OCI-M1 (cell line): Measurements from ENCODE around the gene CALY.
A peak's percentile ranks its signal among the peaks of the same experiment; 100 is the strongest.

ENCODE experiments used
- DNase-seq: peaks from one replicate; lab custom pipeline; 2025; lab: John Stamatoyannopoulos, UW

Gene CALY

GRCh38 chr10:133285217-133285616 lies 51.5 kb downstream of the CALY start:
- DNase-seq = no peak

DNA sequence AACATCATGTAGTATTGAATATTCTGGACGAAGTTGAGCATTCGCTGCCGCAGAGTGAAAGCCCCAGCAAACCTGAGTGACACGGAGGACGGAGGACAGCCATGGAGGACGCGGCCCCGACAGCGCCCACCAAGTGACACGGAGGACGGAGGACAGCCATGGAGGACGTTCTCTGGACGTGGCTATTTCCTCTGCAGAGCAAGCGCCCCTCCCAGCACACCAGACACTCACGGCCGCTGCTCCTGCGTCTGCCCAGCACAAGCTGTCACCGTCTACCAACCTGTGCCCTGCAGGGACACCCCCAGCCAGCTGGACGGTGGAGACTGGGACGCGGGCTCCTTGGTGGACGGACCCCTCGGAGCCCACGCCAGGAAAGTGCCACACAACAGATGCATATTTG lies 52.8 kb downstream of the CALY start:
- DNase-seq = no peak

GRCh38 chr10:133282846-133283390 lies 53.8 kb downstream of the CALY start:
- DNase-seq = no peak

- no peak for DNase-seq
Observed at GRCh38 chr10:133281628-133282372, 54.9 kb downstream of the CALY start.

DNA sequence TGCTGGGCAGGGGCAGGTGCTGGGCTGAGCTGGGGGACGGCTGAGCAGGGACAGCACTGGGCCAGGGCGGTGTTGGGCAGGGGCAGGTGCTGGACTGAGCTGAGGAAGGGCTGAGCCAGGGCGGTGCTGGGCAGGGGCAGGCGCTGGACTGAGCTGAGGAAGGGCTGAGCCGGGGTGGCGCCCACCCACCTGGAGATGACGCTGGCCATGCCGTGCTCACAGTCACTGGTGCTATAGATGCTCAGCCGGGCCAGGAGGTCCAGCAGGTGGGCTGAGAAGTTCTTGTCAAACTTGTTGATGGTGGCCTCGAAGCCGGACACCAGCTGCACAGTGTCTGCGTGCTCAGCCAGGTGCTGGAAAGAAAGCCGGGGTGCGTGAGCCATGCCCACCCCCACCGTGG lies 55.6 kb downstream of the CALY start:
- DNase-seq = no peak

DNA sequence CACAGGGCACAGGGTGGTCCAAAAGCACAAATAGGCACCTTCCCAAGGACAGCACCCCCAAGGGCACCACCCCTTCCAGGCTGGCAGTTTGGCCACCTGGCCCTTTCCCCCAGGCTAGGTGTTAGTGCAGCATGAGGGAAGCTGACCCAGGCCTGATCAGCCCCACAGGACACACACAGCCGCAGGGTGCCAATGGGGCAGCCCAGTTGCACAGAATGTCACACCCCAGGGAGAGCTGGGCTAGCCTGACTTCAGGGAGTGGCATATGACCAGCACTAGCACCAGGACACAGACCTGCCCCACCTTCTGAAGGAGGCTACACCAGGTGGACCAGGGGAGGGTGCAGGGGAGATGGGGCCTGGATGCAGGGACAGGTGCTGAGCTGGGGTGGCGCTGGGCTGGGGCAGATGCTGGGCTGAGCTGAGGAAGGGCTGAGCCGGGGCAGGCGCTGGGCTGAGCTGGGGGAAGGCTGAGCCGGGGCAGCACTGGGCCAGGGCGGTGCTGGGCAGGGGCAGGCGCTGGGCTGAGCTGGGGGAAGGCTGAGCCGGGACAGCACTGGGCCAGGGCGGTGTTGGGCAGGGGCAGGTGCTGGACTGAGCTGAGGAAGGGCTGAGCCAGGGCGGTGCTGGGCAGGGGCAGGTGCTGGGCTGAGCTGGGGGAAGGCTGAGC lies 56.2 kb downstream of the CALY start:
- no peak for DNase-seq

DNA sequence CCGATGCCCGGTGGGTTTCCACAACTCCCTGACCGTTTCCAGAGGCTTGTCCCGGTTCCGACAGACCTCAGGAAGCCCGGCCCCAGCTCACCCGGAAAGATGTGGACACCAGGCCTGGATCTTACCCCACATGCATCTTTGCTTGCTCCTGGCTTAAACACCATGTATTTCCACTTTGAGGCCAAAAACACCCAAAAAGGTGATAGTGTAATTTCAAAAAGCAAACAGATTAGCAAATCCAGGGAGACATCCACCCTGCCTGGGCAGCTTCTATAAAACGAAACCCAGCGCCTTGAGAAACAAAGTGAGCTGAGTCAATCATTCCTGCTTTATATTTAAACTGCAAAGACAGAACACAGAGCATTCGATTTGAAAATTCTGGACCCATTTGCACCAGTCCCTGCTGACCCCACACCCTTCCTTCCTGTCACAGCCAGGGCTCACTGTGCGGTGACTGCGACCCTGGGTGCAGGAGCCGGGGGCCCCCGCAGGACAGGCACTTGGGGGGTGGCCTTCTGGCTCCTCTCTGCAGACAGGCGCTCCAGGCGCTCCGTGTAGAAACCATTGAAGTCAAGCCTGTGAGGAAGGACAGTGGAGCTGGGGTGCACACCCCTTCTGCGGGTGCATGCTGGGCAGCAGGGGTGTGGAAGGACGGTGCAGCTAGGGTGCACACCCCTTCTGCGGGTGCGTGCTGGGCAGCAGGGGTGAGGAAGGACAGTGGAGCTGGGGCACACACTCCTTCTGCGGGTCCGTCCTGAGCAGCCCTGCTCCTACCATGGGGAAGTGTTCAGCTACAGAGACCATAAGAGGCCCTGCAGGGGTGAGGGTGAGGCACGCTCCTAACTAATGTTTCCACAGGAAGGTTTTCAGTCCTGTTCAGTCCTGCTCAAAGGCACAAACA lies 57.1 kb downstream of the CALY start:
- peak; percentile 38 for DNase-seq

GRCh38 chr10:133278577-133279265 lies 58.0 kb downstream of the CALY start:
- DNase-seq = peak; percentile 98

DNA sequence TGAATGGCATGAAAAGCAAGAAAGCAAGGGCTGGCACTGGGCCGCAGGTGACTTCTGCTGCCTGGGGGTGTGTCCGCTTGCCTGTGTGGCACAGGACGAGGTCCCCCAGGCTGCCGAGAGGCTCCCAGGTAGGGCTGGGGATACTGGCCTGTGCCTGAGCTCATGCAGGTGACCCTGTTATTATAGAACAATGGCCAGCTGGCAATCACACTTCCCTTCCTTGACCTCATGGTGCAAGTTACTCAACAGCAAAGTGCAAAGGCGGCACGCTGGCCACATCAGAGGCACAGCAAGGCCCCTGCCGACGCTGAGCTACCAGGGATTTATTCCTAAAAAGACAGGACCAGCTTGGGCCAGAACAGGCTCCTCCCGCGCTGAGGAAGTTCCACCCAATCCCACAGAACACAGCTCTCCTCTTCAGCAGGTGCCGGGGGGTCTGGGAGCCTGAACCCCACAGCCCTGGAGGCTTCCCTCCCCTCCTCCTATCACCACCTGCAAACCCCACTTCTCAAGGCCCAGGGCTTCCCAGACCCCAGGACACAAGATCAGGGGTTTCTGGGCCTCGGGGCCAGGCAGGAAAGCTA lies 58.6 kb downstream of the CALY start:
- peak; percentile 90 for DNase-seq

DNA sequence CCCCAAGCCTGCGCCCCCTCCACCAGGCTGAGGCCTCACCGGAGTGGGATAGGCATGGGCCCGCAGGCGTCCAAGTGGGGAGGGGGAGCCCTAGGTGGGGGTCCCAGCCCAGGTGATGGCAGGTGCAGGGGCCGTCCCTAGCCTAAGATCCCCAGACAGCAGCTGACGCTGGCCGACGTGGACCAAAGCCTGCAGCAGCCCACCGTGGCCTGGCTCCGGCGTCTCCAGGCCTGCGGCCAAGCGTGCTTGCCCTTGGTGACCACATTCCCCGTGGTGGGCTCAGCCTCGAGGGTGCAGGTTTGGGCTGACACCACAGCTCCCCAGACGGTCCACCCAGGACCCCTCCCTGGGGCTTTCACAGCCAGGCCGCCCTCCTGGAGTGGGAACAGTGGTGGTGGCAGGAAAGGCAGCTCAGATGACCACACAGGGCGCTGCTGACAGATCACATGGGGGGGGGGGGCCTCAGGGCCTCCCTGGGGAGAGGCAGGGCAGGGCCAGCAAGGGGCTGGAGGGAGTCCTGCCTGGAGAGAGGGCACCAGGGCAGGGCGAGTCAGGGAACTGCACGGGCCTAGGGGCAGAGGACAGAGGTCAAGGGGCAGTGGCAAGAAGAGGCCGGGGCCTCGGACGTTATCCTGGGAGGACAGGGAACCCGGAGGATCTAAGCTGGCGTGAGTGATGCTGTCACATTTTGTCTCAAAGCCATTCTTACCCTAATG lies 59.3 kb downstream of the CALY start:
- DNase-seq = no peak

GRCh38 chr10:133276435-133277201 lies 60.1 kb downstream of the CALY start, which contains the start of gene ADAM8:
ADAM8 (minus strand) TSS chr10:133276868; CDS start chr10:133276817, 51 bp downstream.
- no peak for DNase-seq

- no peak for DNase-seq
Observed at GRCh38 chr10:133276100-133276434, 60.6 kb downstream of the CALY start.

DNA sequence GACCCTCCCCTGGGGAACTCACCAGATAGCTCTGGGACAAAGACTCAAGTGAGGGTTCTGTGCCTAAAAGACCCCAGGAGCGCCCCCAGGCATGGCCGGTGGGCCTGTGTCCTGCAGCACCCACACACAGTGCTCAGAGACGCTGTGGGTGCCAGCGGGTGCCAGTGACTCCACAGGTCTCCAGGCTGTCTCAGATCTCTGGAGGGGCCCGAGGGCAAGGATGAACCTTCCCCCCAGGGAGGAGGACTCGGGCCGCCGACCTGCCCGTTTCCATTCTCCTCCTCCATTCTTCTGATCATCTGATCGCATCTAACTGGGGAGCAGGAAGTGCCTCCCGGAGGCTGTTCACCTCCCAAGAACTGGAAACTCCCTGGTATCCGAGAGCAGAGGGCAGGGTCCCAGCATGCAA lies 61.0 kb downstream of the CALY start:
- peak; percentile 61 for DNase-seq

DNA sequence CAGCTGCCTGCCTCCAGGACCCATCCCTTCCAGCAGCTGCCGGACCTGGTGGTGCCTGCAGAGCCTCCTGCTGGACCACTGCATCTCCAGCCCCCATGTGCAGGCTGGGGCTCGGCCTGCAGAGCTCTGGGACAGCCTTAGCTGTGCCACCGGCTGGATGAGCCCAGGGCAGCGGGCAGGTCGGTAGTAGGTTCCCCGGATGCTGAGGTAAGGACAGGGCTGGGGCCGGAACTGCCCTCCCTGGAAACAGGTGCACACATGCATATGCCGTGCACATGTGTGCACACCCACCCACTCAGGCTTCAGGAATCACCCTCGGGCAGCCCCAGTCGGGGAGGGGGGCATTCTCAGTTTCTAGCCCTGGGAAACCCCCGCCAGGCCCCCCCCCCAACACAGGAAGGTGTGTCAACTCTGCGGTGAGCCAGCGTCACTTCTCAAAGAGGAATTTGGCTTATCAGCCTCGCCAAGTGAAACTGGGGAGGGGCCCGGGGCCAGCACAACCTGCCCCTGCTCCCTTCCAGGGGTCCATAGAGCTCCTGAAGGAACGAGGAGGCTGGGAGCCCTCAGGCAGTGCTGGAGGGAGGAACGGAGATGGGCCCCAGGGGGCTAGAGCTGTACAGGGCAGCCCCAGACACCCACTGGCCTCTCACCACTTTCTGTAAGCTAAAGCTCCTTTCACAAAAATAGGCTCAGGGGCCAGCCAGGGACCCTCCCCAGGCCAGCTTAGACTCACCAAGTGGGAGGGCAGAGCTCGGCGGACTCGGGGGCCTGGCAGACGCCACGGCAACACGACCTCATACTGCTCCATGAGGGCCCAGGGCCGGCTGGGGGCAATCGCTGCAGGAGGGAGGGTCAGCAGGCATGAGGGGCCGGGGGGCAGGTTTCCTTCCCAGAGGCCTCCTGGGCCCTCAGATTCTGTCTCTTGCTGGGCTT lies 61.7 kb downstream of the CALY start:
- peak; percentile 88 for DNase-seq
